Measurements from ENCODE around the gene PCDHGA10. TPM values are rescaled to one million over a fixed set of nuclear protein-coding genes. Genes with fewer than 3 reads are reported as not detected.
"Not testable (repeated sequence)": the region's sequence is repeated elsewhere in the genome, so short reads cannot be mapped to it uniquely, and the experiment has no call there.

PCDHGA10 gene
- total and polyA plus RNA-seq, 9 of the 15 experiments (the other 6 are each of a cell fraction or from before 2014, with no cell fraction given): 0.01 to 0.11 (median 0.05) TPM

- H3K4me2 ChIP-seq (ENCODE audit: insufficient read depth, low read length); H3K27ac ChIP-seq (ENCODE audit: extremely low read depth, low read depth, low read length); H3K36me3 ChIP-seq (ENCODE audit: control insufficient read depth, insufficient read depth, low read length); CTCF ChIA-PET (ENCODE audit: low intra/inter-chr PET ratio); H3K4me1 ChIP-seq (replicated peaks in 1 of 2; ENCODE audit: control insufficient read depth in 2 of 2, insufficient read depth in 2 of 2, low read length in 2 of 2); H3K79me2 ChIP-seq (ENCODE audit: control insufficient read depth, insufficient read depth, low read length); H3K9ac ChIP-seq (ENCODE audit: insufficient read depth in 1 of 2, low read depth in 2 of 2, low read length in 2 of 2); in situ Hi-C loops (cut with MboI); BruUV-seq (replicated peaks); H3K9me3 ChIP-seq (replicated peaks; ENCODE audit: control insufficient read depth, insufficient read depth, low read depth, low read length); H2AFZ ChIP-seq (ENCODE audit: low read depth, low read length); intact Hi-C loops (cut with micrococcal nuclease); POLR2A ChIA-PET; H3K9me1 ChIP-seq (ENCODE audit: control insufficient read depth, insufficient read depth, low read length); H3K4me3 ChIP-seq; FAIRE-seq; H4K20me1 ChIP-seq (replicated peaks; ENCODE audit: control insufficient read depth, insufficient read depth, low read length): not testable (repeated sequence)
- TF ChIP-seq CTCF (IDR thresholded peaks at IDR 0.05 in 2 of 3, conservative IDR thresholded peaks at IDR 0.05 in 1 of 3; ENCODE audit: insufficient read depth in 2 of 3, low read depth in 1 of 3, low read length in 3 of 3): peak; percentile 8 to 37 (median 35); a peak in 3 of 6 replicates
- peak; percentile 40 for TF ChIP-seq CTCFL (IDR thresholded peaks at IDR 0.05; ENCODE audit: borderline replicate concordance, insufficient read depth, low read depth, low read length, poor library complexity, severe bottlenecking)
- peak; percentile 55 for TF ChIP-seq PKNOX1 (IDR thresholded peaks at IDR 0.05)
- 28% methylated on average over 23 of the region's 48 CpGs for WGBS (ENCODE audit: insufficient coverage, low coverage, missing lambda C conversion rate)
- DNase-seq (ENCODE audit: extremely low read depth in 1 of 4, low spot score in 3 of 4) (peak in 1 of 4 experiments; percentile 30), ATAC-seq (peak; percentile 72; the same call in 2 of the 3 replicates)
- peaks cover 4 to 32% of the 10 kb centered on the region in 2 experiments; a peak in 4 of 5 replicates for H3K27me3 ChIP-seq (ENCODE audit: control insufficient read depth in 2 of 2, insufficient read depth in 2 of 2, low read length in 2 of 2)
Observed at GRCh38 chr5:141375444-141376155, 37.2 kb upstream of the PCDHGA10 start.
